Measurements from ENCODE around the gene NTF4.

The NTF4 gene

DNA sequence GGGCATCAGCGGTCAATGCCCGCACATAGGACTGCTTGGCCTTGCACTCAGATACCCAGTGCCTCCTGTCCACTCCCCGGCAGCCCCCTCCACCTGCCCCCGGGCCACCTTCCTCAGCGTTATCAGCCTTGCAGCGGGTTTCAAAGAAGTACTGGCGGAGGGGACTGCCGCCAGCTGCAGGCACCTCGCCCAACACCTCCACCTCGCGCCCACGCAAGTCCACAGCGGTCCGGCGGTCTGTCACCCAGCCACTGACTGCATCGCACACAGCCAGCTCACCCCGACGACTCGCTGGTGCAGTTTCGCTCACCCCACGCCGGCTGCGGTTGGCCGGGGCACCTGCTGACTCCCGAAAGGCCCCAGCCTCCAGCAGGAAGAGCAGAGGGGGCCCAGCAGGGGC lies 3.2 kb downstream of the NTF4 start:
- TF ChIP-seq POLR2AphosphoS5 (IDR thresholded peaks at IDR 0.05; ENCODE audit: low read depth, low read length) (no peak), TAF1 (IDR thresholded peaks at IDR 0.05; ENCODE audit: borderline replicate concordance, insufficient read depth, low read length) (no peak), REST (IDR thresholded peaks at IDR 0.05; ENCODE audit: insufficient read depth in 1 of 2, low read depth in 2 of 2, low read length in 2 of 2) (no peak), SIN3A (IDR thresholded peaks at IDR 0.05; ENCODE audit: borderline replicate concordance, insufficient read depth, low read length) (no peak), FOXP2 (optimal IDR thresholded peaks at IDR 0.05; ENCODE audit: borderline replicate concordance, extremely low read depth, extremely low read length, insufficient read depth) (no peak)

GRCh38 chr19:49061000-49061399 lies 3.6 kb downstream of the NTF4 start:
- TF ChIP-seq REST (IDR thresholded peaks at IDR 0.05; ENCODE audit: insufficient read depth in 1 of 2, low read depth in 2 of 2, low read length in 2 of 2): no peak
- TF ChIP-seq SIN3A (IDR thresholded peaks at IDR 0.05; ENCODE audit: borderline replicate concordance, insufficient read depth, low read length): no peak
- TF ChIP-seq POLR2AphosphoS5 (IDR thresholded peaks at IDR 0.05; ENCODE audit: low read depth, low read length): no peak
- no peak for TF ChIP-seq FOXP2 (optimal IDR thresholded peaks at IDR 0.05; ENCODE audit: borderline replicate concordance, extremely low read depth, extremely low read length, insufficient read depth)
- TF ChIP-seq TAF1 (IDR thresholded peaks at IDR 0.05; ENCODE audit: borderline replicate concordance, insufficient read depth, low read length): no peak

DNA sequence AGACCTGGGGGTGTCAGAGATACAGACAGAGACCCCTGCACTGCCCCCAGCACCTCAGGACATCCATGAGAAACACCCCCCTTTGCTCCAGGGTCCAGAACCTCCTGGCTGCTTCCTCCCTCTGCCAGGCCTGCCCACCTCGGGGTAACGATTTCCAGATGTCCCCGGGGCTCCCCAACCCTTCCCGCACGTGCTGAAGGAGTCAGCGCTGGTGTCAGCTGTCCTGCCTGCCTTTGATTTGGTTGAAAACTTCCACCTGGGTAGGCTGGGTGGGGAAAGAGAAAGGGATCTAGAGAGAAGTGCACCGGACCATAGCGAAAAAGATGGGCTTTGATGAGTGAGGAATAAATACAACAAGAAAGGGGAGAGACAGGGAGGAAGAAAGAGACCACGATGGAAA lies 5.6 kb downstream of the NTF4 start:
- no peak for TF ChIP-seq POLR2AphosphoS5 (IDR thresholded peaks at IDR 0.05; ENCODE audit: low read depth, low read length)
- no peak for TF ChIP-seq REST (IDR thresholded peaks at IDR 0.05; ENCODE audit: insufficient read depth in 1 of 2, low read depth in 2 of 2, low read length in 2 of 2)
- TF ChIP-seq TAF1 (IDR thresholded peaks at IDR 0.05; ENCODE audit: borderline replicate concordance, insufficient read depth, low read length): no peak
- no peak for TF ChIP-seq FOXP2 (optimal IDR thresholded peaks at IDR 0.05; ENCODE audit: borderline replicate concordance, extremely low read depth, extremely low read length, insufficient read depth)
- TF ChIP-seq SIN3A (IDR thresholded peaks at IDR 0.05; ENCODE audit: borderline replicate concordance, insufficient read depth, low read length): no peak

GRCh38 chr19:49058562-49058961 lies 6.1 kb downstream of the NTF4 start:
- TF ChIP-seq SIN3A (IDR thresholded peaks at IDR 0.05; ENCODE audit: borderline replicate concordance, insufficient read depth, low read length) (no peak), POLR2AphosphoS5 (IDR thresholded peaks at IDR 0.05; ENCODE audit: low read depth, low read length) (no peak), FOXP2 (optimal IDR thresholded peaks at IDR 0.05; ENCODE audit: borderline replicate concordance, extremely low read depth, extremely low read length, insufficient read depth) (no peak), REST (IDR thresholded peaks at IDR 0.05; ENCODE audit: insufficient read depth in 1 of 2, low read depth in 2 of 2, low read length in 2 of 2) (no peak), TAF1 (IDR thresholded peaks at IDR 0.05; ENCODE audit: borderline replicate concordance, insufficient read depth, low read length) (no peak)

Data from PFSK-1 (cell line).